DOHH2 (cell line): ENCODE results near the gene MRPL4.

Source experiments
- CTCF ChIP-seq: fragments of 200-600 bp; sonication (generic); IDR thresholded peaks from one replicate; pipeline ENCODE4 v1.5.1; 2014; ENCODE audit warnings: antibody characterized with exemption, mild to moderate bottlenecking, low read depth, low read length; ENCODE audit not compliant: poor library complexity, severe bottlenecking
- EZH2phosphoT487 ChIP-seq: fragments of 200-600 bp; sonication (generic); IDR thresholded peaks from 2 replicates; pipeline ENCODE4 v1.6.1; 2017; ENCODE audit warnings: borderline replicate concordance, mild to moderate bottlenecking, antibody characterized with exemption, low read length, moderate library complexity, mixed read lengths

GRCh38 chr19:10295847-10296591 lies 44.0 kb downstream of the MRPL4 start:
- TF ChIP-seq EZH2phosphoT487 (no peak), CTCF (no peak)
